ENCODE results near the gene JTB. TPM values are rescaled to one million over a fixed set of nuclear protein-coding genes. Genes with fewer than 3 reads are reported as not detected.

The JTB gene
- total and polyA plus RNA-seq, 9 of the 15 experiments (the other 6 are each of a cell fraction or from before 2014, with no cell fraction given) = 24.7 to 308 (median 151) TPM

DNA sequence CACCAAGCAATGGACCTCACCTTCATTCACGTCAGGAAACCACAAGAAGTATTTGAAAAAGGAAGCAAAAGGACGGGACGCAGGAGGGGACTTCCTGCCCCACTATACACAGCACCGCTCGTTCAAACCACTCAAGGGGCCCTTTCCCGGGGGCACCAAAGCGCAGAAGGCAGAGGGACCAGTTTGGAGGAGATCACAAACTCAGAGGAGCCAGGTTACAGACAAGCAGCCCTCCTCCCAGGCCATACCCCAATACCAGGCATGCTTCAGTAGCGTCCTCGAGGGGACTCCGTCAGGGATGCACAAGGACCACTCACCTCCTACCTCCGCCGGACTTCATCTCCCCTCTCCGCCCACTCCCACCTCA lies 19.7 kb downstream of the JTB start (continued):
- TF ChIP-seq, protein P1, sequence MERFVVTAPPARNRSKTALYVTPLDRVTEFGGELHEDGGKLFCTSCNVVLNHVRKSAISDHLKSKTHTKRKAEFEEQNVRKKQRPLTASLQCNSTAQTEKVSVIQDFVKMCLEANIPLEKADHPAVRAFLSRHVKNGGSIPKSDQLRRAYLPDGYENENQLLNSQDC (CRISPR knock-in tag; IDR thresholded peaks at IDR 0.05) = no peak
- TF ChIP-seq ZKSCAN8 (CRISPR knock-in tag; IDR thresholded peaks at IDR 0.05) (no peak), NFIX (CRISPR knock-in tag; IDR thresholded peaks at IDR 0.05; ENCODE audit: low read depth) (no peak), SMAD2 (IDR thresholded peaks at IDR 0.05; ENCODE audit: low read depth, low read length) (no peak), ZNF431 (CRISPR knock-in tag; IDR thresholded peaks at IDR 0.05) (peak; percentile 37; the same call in 1 of the 2 replicates), BDP1 (IDR thresholded peaks at IDR 0.05; ENCODE audit: insufficient read depth, insufficient read length) (no peak), ZNF384 (IDR thresholded peaks at IDR 0.05; ENCODE audit: low read depth, low read length) (no peak), SLC30A9 (CRISPR knock-in tag; IDR thresholded peaks at IDR 0.05) (no peak), ZNF184 (CRISPR knock-in tag; IDR thresholded peaks at IDR 0.05) (no peak), FUS (optimal IDR thresholded peaks at IDR 0.05; ENCODE audit: low read depth, low read length) (no peak), SIN3B (IDR thresholded peaks at IDR 0.05; ENCODE audit: low read depth) (no peak), ESRRA (IDR thresholded peaks at IDR 0.05; ENCODE audit: borderline replicate concordance, low read depth) (no peak), LARP7 (IDR thresholded peaks at IDR 0.05) (peak; percentile 37; the same call in 1 of the 2 replicates), ZNF224 (CRISPR knock-in tag; IDR thresholded peaks at IDR 0.05) (0 out of 2 replicates have a peak, but pooled peaks have one; percentile 4), RBM39 (optimal IDR thresholded peaks at IDR 0.05; ENCODE audit: low read depth, low read length) (no peak), TOE1 (IDR thresholded peaks at IDR 0.05; ENCODE audit: borderline replicate concordance) (0 out of 2 replicates have a peak, but pooled peaks have one; percentile 40), TOE1 (CRISPR knock-in tag; IDR thresholded peaks at IDR 0.05; ENCODE audit: borderline replicate concordance, low read depth) (0 out of 2 replicates have a peak, but pooled peaks have one; percentile 65)
- TF ChIP-seq, protein P2, sequence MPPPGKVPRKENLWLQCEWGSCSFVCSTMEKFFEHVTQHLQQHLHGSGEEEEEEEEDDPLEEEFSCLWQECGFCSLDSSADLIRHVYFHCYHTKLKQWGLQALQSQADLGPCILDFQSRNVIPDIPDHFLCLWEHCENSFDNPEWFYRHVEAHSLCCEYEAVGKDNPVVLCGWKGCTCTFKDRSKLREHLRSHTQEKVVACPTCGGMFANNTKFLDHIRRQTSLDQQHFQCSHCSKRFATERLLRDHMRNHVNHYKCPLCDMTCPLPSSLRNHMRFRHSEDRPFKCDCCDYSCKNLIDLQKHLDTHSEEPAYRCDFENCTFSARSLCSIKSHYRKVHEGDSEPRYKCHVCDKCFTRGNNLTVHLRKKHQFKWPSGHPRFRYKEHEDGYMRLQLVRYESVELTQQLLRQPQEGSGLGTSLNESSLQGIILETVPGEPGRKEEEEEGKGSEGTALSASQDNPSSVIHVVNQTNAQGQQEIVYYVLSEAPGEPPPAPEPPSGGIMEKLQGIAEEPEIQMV (tag; conservative IDR thresholded peaks at IDR 0.05; ENCODE audit: low read depth) = peak; percentile 47; the same call in 1 of the 2 replicates
- TF ChIP-seq, protein P3, sequence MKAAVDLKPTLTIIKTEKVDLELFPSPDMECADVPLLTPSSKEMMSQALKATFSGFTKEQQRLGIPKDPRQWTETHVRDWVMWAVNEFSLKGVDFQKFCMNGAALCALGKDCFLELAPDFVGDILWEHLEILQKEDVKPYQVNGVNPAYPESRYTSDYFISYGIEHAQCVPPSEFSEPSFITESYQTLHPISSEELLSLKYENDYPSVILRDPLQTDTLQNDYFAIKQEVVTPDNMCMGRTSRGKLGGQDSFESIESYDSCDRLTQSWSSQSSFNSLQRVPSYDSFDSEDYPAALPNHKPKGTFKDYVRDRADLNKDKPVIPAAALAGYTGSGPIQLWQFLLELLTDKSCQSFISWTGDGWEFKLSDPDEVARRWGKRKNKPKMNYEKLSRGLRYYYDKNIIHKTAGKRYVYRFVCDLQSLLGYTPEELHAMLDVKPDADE (conservative IDR thresholded peaks at IDR 0.05; ENCODE audit: control insufficient read depth, low read depth, low read length) = no peak
- TF ChIP-seq, protein P4, sequence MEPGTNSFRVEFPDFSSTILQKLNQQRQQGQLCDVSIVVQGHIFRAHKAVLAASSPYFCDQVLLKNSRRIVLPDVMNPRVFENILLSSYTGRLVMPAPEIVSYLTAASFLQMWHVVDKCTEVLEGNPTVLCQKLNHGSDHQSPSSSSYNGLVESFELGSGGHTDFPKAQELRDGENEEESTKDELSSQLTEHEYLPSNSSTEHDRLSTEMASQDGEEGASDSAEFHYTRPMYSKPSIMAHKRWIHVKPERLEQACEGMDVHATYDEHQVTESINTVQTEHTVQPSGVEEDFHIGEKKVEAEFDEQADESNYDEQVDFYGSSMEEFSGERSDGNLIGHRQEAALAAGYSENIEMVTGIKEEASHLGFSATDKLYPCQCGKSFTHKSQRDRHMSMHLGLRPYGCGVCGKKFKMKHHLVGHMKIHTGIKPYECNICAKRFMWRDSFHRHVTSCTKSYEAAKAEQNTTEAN (CRISPR knock-in tag; IDR thresholded peaks at IDR 0.05) = 0 out of 2 replicates have a peak, but pooled peaks have one; percentile 23
